ENCODE results near the gene APBA2. TPM values are rescaled to one million over a fixed set of nuclear protein-coding genes. Genes with fewer than 3 reads are reported as not detected.
"Not testable (repeated sequence)": the region's sequence is repeated elsewhere in the genome, so short reads cannot be mapped to it uniquely, and the experiment has no call there.

APBA2 gene
- total RNA-seq, 2 experiments from 2014 or later = not detected

DNA sequence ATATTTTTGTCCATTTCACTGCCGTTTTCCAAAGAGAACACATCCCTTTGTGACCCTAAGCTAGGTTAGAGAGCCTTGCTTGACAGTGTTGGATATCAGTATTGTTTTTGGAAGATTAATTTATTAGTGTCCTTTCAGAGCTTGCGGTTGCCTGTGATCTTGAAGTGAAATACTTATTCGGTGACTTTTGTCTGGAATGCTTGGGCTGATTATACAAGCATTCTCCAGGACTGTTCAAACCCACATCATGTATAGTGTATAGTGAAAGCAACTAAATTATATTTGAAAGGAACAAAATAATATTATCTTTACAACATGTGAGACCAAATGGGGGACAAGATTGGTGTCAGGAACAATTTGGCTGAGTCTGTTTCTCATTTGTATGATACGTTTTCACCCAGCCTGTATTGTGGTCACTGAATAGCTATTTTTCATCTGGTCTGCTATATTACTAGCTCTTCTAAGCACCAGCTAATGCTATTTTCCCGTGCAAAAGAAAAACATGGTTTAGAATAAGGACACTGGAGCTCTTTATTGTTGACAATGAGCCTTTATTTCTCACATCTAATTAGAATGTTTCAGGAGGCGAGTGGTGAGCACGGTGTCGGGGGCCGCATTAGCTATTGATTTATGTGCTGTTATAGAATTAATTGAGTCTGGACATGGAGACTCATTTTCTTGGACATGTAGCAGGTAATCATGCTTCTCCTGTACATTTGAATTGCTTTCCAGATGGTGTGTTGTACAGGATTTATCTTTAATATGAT is 158.1 kb downstream of the APBA2 start:
- no peaks in the 10 kb centered on the region for H3K9me2 ChIP-seq (ENCODE audit: insufficient read depth, low read length)
- no peak for TF ChIP-seq EZH2phosphoT487 (IDR thresholded peaks at IDR 0.05; ENCODE audit: borderline replicate concordance, low read depth, low read length)
- TF ChIP-seq, protein P1, sequence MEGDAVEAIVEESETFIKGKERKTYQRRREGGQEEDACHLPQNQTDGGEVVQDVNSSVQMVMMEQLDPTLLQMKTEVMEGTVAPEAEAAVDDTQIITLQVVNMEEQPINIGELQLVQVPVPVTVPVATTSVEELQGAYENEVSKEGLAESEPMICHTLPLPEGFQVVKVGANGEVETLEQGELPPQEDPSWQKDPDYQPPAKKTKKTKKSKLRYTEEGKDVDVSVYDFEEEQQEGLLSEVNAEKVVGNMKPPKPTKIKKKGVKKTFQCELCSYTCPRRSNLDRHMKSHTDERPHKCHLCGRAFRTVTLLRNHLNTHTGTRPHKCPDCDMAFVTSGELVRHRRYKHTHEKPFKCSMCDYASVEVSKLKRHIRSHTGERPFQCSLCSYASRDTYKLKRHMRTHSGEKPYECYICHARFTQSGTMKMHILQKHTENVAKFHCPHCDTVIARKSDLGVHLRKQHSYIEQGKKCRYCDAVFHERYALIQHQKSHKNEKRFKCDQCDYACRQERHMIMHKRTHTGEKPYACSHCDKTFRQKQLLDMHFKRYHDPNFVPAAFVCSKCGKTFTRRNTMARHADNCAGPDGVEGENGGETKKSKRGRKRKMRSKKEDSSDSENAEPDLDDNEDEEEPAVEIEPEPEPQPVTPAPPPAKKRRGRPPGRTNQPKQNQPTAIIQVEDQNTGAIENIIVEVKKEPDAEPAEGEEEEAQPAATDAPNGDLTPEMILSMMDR (conservative IDR thresholded peaks at IDR 0.05; ENCODE audit: low read length) = no peak
- H3K36me3 ChIP-seq (ENCODE audit: insufficient read depth, low read length) = no peaks in the 10 kb centered on the region
- no peak overlapping the region for H3K4me2 ChIP-seq (ENCODE audit: low read length)
- H3K79me2 ChIP-seq (ENCODE audit: insufficient read depth, low read depth, low read length) = no peaks in the 10 kb centered on the region
- H3K27ac ChIP-seq (ENCODE audit: low read depth, low read length, poor library complexity, severe bottlenecking) = no peak overlapping the region
- CTCF ChIA-PET (ENCODE audit: unreplicated experiment) = no interaction called here
- H3K4me3 ChIP-seq (ENCODE audit: low read depth, low read length, poor library complexity, severe bottlenecking) = no peak overlapping the region
- H3K9me3 ChIP-seq (ENCODE audit: low read length) = no peaks in the 10 kb centered on the region
- no peaks in the 10 kb centered on the region for H4K20me1 ChIP-seq (ENCODE audit: insufficient read depth, low read length)
- no TSS peak for BruUV-seq (replicated peaks)
- no peak for DNase-seq (ENCODE audit: low spot score)
- POLR2A ChIA-PET = no interaction called here
- intact Hi-C loops (cut with micrococcal nuclease; ENCODE audit: unreplicated experiment) = no loop called here
- H2AFZ ChIP-seq (ENCODE audit: low read length) = no peak overlapping the region
- H3K4me1 ChIP-seq (ENCODE audit: insufficient read depth, low read length, poor library complexity, severe bottlenecking) = no peaks in the 10 kb centered on the region

- H4K20me1 ChIP-seq (ENCODE audit: insufficient read depth, low read length) = no peaks in the 10 kb centered on the region
- CTCF ChIA-PET (ENCODE audit: unreplicated experiment) = no interaction called here
- H3K4me2 ChIP-seq (ENCODE audit: low read length) = no peak overlapping the region
- no peaks in the 10 kb centered on the region for H3K79me2 ChIP-seq (ENCODE audit: insufficient read depth, low read depth, low read length)
- H3K4me3 ChIP-seq (ENCODE audit: low read depth, low read length, poor library complexity, severe bottlenecking) = no peak overlapping the region
- H2AFZ ChIP-seq (ENCODE audit: low read length) = no peak overlapping the region
- no peaks in the 10 kb centered on the region for H3K9me3 ChIP-seq (ENCODE audit: low read length)
- no peak for DNase-seq (ENCODE audit: low spot score)
- no peak overlapping the region for H3K27ac ChIP-seq (ENCODE audit: low read depth, low read length, poor library complexity, severe bottlenecking)
- no peaks in the 10 kb centered on the region for H3K9me2 ChIP-seq (ENCODE audit: insufficient read depth, low read length)
- H3K36me3 ChIP-seq (ENCODE audit: insufficient read depth, low read length) = no peaks in the 10 kb centered on the region
- TF ChIP-seq EZH2phosphoT487 (IDR thresholded peaks at IDR 0.05; ENCODE audit: borderline replicate concordance, low read depth, low read length) = no peak
- TF ChIP-seq, protein P1 (conservative IDR thresholded peaks at IDR 0.05; ENCODE audit: low read length) = no peak
- BruUV-seq (replicated peaks) = no TSS peak
- POLR2A ChIA-PET = no interaction called here
- H3K4me1 ChIP-seq (ENCODE audit: insufficient read depth, low read length, poor library complexity, severe bottlenecking) = no peaks in the 10 kb centered on the region
- intact Hi-C loops (cut with micrococcal nuclease; ENCODE audit: unreplicated experiment) = no loop called here
Observed at GRCh38 chr15:29044503-29044901, 158.7 kb downstream of the APBA2 start.

DNA sequence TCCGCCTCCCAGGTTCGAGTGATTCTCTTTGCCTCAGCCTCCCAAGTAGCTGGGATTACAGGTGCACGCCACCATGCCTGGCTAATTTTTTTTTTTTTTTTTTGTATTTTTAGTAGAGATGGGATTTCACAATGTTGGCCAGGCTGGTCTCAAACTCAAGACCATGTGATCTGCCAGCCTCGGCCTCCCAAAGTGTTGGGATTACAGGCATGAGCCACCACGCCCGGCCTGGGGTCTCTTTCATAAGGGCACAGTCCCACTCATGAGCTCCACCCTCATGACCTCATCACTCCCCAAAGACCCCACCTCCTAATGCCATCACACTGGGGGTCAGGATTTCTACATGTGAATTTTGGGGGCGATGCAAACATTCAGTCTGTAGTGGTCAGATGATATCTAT is 159.4 kb downstream of the APBA2 start:
- intact Hi-C loops (cut with micrococcal nuclease; ENCODE audit: unreplicated experiment); H3K4me1 ChIP-seq (ENCODE audit: insufficient read depth, low read length, poor library complexity, severe bottlenecking); POLR2A ChIA-PET; H3K9me3 ChIP-seq (ENCODE audit: low read length); H3K4me2 ChIP-seq (ENCODE audit: low read length); BruUV-seq (replicated peaks); H4K20me1 ChIP-seq (ENCODE audit: insufficient read depth, low read length); H3K36me3 ChIP-seq (ENCODE audit: insufficient read depth, low read length); H3K27ac ChIP-seq (ENCODE audit: low read depth, low read length, poor library complexity, severe bottlenecking); H2AFZ ChIP-seq (ENCODE audit: low read length); H3K79me2 ChIP-seq (ENCODE audit: insufficient read depth, low read depth, low read length); H3K4me3 ChIP-seq (ENCODE audit: low read depth, low read length, poor library complexity, severe bottlenecking); DNase-seq (ENCODE audit: low spot score); CTCF ChIA-PET (ENCODE audit: unreplicated experiment); H3K9me2 ChIP-seq (ENCODE audit: insufficient read depth, low read length): not testable (repeated sequence)

Measured in OCI-LY7 (cell line).